KBM-7 (cell line): ENCODE data around the gene TEKT1.
"Not testable (repeated sequence)": the region's sequence is repeated elsewhere in the genome, so short reads cannot be mapped to it uniquely, and the experiment has no call there.

Source experiments
- DNase-seq: peaks from one replicate; pipeline ENCODE4 v3.0.0-alpha.2; 2015
- in situ Hi-C: fragments of 300-500 bp; cut with MboI; formaldehyde crosslinking; loops from 2 replicates; pipeline ENCODE4 v1.14.3; 2020; ENCODE audit warnings: low sequenced_read_pairs, low pct_unique_long_range_greater_than_20kb, mixed read lengths

The TEKT1 gene

GRCh38 chr17:6831661-6832263 lies at the start of gene TEKT1:
TSS of gene TEKT1 (minus strand) at chr17:6831729. CDS start at chr17:6830376, 1,353 bp downstream.
- in situ Hi-C loops: no loop called here
- DNase-seq: no peak

GRCh38 chr17:6879221-6879975 lies 47.9 kb upstream of the TEKT1 start:
- DNase-seq, in situ Hi-C loops: not testable (repeated sequence)

- in situ Hi-C loops, DNase-seq: not testable (repeated sequence)
These were observed 43.7 kb upstream of the TEKT1 start for GRCh38 chr17:6875276-6875675.

- DNase-seq: no peak
- in situ Hi-C loops: no loop called here
These were observed 41.4 kb upstream of the TEKT1 start for GRCh38 chr17:6872936-6873335.

- no peak for DNase-seq
- in situ Hi-C loops: no loop called here
These were observed 39.3 kb upstream of the TEKT1 start for GRCh38 chr17:6870841-6871240.

GRCh38 chr17:6868582-6868981 lies 37.1 kb upstream of the TEKT1 start:
- in situ Hi-C loops: no loop called here
- DNase-seq: no peak

GRCh38 chr17:6867849-6868248 lies 36.3 kb upstream of the TEKT1 start:
- in situ Hi-C loops: no loop called here
- no peak for DNase-seq

GRCh38 chr17:6862825-6863224 lies 31.3 kb upstream of the TEKT1 start:
- no peak for DNase-seq
- in situ Hi-C loops: no loop called here

- no peak for DNase-seq
- in situ Hi-C loops: no loop called here
These were observed 30.6 kb upstream of the TEKT1 start for GRCh38 chr17:6862122-6862521.

GRCh38 chr17:6857904-6858303 lies 26.4 kb upstream of the TEKT1 start:
- no peak for DNase-seq
- in situ Hi-C loops: no loop called here

- in situ Hi-C loops: no loop called here
- no peak for DNase-seq
These were observed 25.8 kb upstream of the TEKT1 start for GRCh38 chr17:6857336-6857735.

- DNase-seq: no peak
- in situ Hi-C loops: no loop called here
These were observed 24.5 kb upstream of the TEKT1 start for GRCh38 chr17:6856051-6856450.

- no peak for DNase-seq
- in situ Hi-C loops: no loop called here
These were observed 22.4 kb upstream of the TEKT1 start for GRCh38 chr17:6853764-6854442.

GRCh38 chr17:6848545-6849179 lies 17.1 kb upstream of the TEKT1 start:
- in situ Hi-C loops, DNase-seq: not testable (repeated sequence)

GRCh38 chr17:6846138-6846537 lies 14.6 kb upstream of the TEKT1 start:
- in situ Hi-C loops: not testable (repeated sequence)
- peak; percentile 32 for DNase-seq

- in situ Hi-C loops, DNase-seq: not testable (repeated sequence)
These were observed 12.9 kb upstream of the TEKT1 start for GRCh38 chr17:6844406-6844805.

GRCh38 chr17:6843241-6843880 lies 11.8 kb upstream of the TEKT1 start:
- DNase-seq: peak; percentile 54
- in situ Hi-C loops: no loop called here

- in situ Hi-C loops: not testable (repeated sequence)
These were observed 10.2 kb upstream of the TEKT1 start for GRCh38 chr17:6841769-6842168.

GRCh38 chr17:6830383-6830986 lies 1.0 kb downstream of the TEKT1 start:
- DNase-seq: no peak
- in situ Hi-C loops: no loop called here

More at GRCh38 chr17:6841769-6842168, 10.2 kb upstream of the TEKT1 start:
- DNase-seq: not testable (repeated sequence)
